Activated CD4-positive, alpha-beta T cell treated with anti-CD3 and anti-CD28 coated beads for 48 hours (primary cell): ENCODE measurements around the gene KRT14.
"Not testable (repeated sequence)": the region's sequence is repeated elsewhere in the genome, so short reads cannot be mapped to it uniquely, and the experiment has no call there.

ENCODE experiments used
- DNase-seq: peaks from one replicate; pipeline ENCODE4 v3.0.0-alpha.2; 2020

The KRT14 gene

GRCh38 chr17:41622340-41623183, 35.9 kb upstream of the KRT14 start:
- DNase-seq: not testable (repeated sequence)

- no peak for DNase-seq
Observed at GRCh38 chr17:41621916-41622315, 35.2 kb upstream of the KRT14 start.

- not testable (repeated sequence) for DNase-seq
Observed at GRCh38 chr17:41621435-41621817, 34.7 kb upstream of the KRT14 start.

GRCh38 chr17:41620583-41621434, 34.1 kb upstream of the KRT14 start:
- no peak for DNase-seq

GRCh38 chr17:41619927-41620582, 33.4 kb upstream of the KRT14 start:
- not testable (repeated sequence) for DNase-seq

- DNase-seq: no peak
Observed at GRCh38 chr17:41619036-41619926, 32.6 kb upstream of the KRT14 start.

- no peak for DNase-seq
Observed at GRCh38 chr17:41618341-41619035, 31.8 kb upstream of the KRT14 start.

GRCh38 chr17:41617698-41618097, 31.0 kb upstream of the KRT14 start:
- DNase-seq: no peak

GRCh38 chr17:41617136-41617535, 30.4 kb upstream of the KRT14 start:
- no peak for DNase-seq

- not testable (repeated sequence) for DNase-seq
Observed at GRCh38 chr17:41616486-41616885, 29.8 kb upstream of the KRT14 start.

- DNase-seq: no peak
Observed at GRCh38 chr17:41615454-41615853, 28.8 kb upstream of the KRT14 start.

- not testable (repeated sequence) for DNase-seq
Observed at GRCh38 chr17:41614767-41615166, 28.1 kb upstream of the KRT14 start.

GRCh38 chr17:41614098-41614497, 27.4 kb upstream of the KRT14 start:
- no peak for DNase-seq

GRCh38 chr17:41613277-41614082, 26.8 kb upstream of the KRT14 start:
- DNase-seq: no peak

GRCh38 chr17:41612376-41613160, 25.9 kb upstream of the KRT14 start, which contains the start of gene KRT16:
Gene KRT16, minus strand, starts transcription at chr17:41612767. Its CDS starts 79 bp downstream, at chr17:41612688.
- DNase-seq: not testable (repeated sequence)

- DNase-seq: no peak
Observed at GRCh38 chr17:41610965-41611640, 24.4 kb upstream of the KRT14 start.

- not testable (repeated sequence) for DNase-seq
Observed at GRCh38 chr17:41610061-41610517, 23.4 kb upstream of the KRT14 start.

GRCh38 chr17:41606930-41607329, 20.2 kb upstream of the KRT14 start:
- DNase-seq: not testable (repeated sequence)

GRCh38 chr17:41602524-41602923, 15.8 kb upstream of the KRT14 start:
- no peak for DNase-seq
